GM23248 (cell line): Measurements from ENCODE around the gene FAM174B. TPM values are rescaled to one million over a fixed set of nuclear protein-coding genes. Genes with fewer than 3 reads are reported as not detected.
"Not testable (repeated sequence)": the region's sequence is repeated elsewhere in the genome, so short reads cannot be mapped to it uniquely, and the experiment has no call there.

ENCODE experiments used
- DNase-seq: peaks from one replicate; pipeline ENCODE4 v3.0.0-alpha.2; 2015
- H2AFZ ChIP-seq: fragments of 200-600 bp; sonication (generic); 2 replicates; pipeline ENCODE4 v1.6.1; 2016; ENCODE audit warnings: antibody characterized with exemption
- H3F3A ChIP-seq: fragments of 200-600 bp; sonication (generic); 2 replicates; pipeline ENCODE4 v1.6.1; 2016; ENCODE audit warnings: mild to moderate bottlenecking, antibody characterized with exemption, mixed run types; ENCODE audit not compliant: insufficient read depth
- H3K27ac ChIP-seq: fragments of 200-600 bp; sonication (generic); 2 replicates; pipeline ENCODE4 v1.5.1; 2016; ENCODE audit warnings: mild to moderate bottlenecking
- H3K27me3 ChIP-seq: fragments of 200-600 bp; sonication (generic); replicated peaks from 2 replicates; pipeline ENCODE4 v1.6.1; 2016; ENCODE audit warnings: mild to moderate bottlenecking; ENCODE audit not compliant: insufficient read depth
- H3K36me3 ChIP-seq: fragments of 200-600 bp; sonication (generic); 2 replicates; pipeline ENCODE4 v1.6.1; 2016; ENCODE audit warnings: low read depth, mild to moderate bottlenecking
- H3K4me1 ChIP-seq: fragments of 200-600 bp; sonication (generic); 2 replicates; pipeline ENCODE4 v1.6.1; 2016; ENCODE audit warnings: mild to moderate bottlenecking; ENCODE audit not compliant: insufficient read depth
- H3K4me2 ChIP-seq: fragments of 200-600 bp; sonication (generic); one replicate; pipeline ENCODE4 v1.6.1; 2016; ENCODE audit warnings: mild to moderate bottlenecking; ENCODE audit not compliant: unreplicated experiment
- H3K4me3 ChIP-seq: fragments of 200-600 bp; sonication (generic); 2 replicates; pipeline ENCODE4 v1.5.1; 2016; ENCODE audit warnings: mild to moderate bottlenecking
- H3K79me2 ChIP-seq: fragments of 200-600 bp; sonication (generic); 2 replicates; pipeline ENCODE4 v1.6.1; 2016; ENCODE audit warnings: mild to moderate bottlenecking; ENCODE audit not compliant: insufficient read depth
- H3K9ac ChIP-seq: fragments of 200-600 bp; sonication (generic); 2 replicates; pipeline ENCODE4 v1.6.1; 2016; ENCODE audit warnings: mild to moderate bottlenecking
- H3K9me2 ChIP-seq: fragments of 200-600 bp; sonication (generic); 2 replicates; pipeline ENCODE4 v1.6.1; 2016; ENCODE audit warnings: mixed run types, mild to moderate bottlenecking, moderate library complexity; ENCODE audit not compliant: insufficient read depth
- H3K9me3 ChIP-seq: fragments of 200-600 bp; sonication (generic); one replicate; pipeline ENCODE4 v1.6.1; 2017; ENCODE audit warnings: low read depth
- H4K20me1 ChIP-seq: fragments of 200-600 bp; sonication (generic); 2 replicates; pipeline ENCODE4 v1.6.0; 2016; ENCODE audit not compliant: insufficient read depth
- EZH2 ChIP-seq: fragments of 200-600 bp; sonication (generic); IDR thresholded peaks from 2 replicates; pipeline ENCODE4 v1.6.1; 2018; ENCODE audit warnings: antibody characterized with exemption, mild to moderate bottlenecking; ENCODE audit not compliant: insufficient read depth, poor library complexity, severe bottlenecking
- EZH2phosphoT487 ChIP-seq: fragments of 200-600 bp; sonication (generic); IDR thresholded peaks from 2 replicates; pipeline ENCODE4 v1.6.1; 2018; ENCODE audit warnings: antibody characterized with exemption, moderate library complexity, mild to moderate bottlenecking, low read depth; ENCODE audit not compliant: insufficient read depth
- WGBS, 2 experiments: methylation state at CpG; one replicate each; pipeline ENCODE4 v1.1.6; 2015 to 2017; ENCODE audit warnings: low lambda C conversion rate in 2 of 2, low coverage in 1 of 2; ENCODE audit errors: missing lambda C conversion rate in 2 of 2; 5-methylcytosine and 5-hydroxymethylcytosine counted together
- in situ Hi-C: fragments of 300-500 bp; cut with MboI; formaldehyde crosslinking; loops from 2 replicates; pipeline ENCODE4 v1.15.0; 2020
- polyA plus RNA-seq: library from polyadenylated mRNA; unstranded; fragments of >200 nt; fragmentation: Nextera tagmentation; extraction: Ambion mirVana; gene quantifications from 2 replicates; pipeline ENCODE4 v1.2.1, GENCODE V29; 2016
- total RNA-seq: library from RNA; depleted of rRNA; stranded (reverse); fragments of >200 nt; shearing (Covaris generic); gene quantifications from 2 replicates; pipeline ENCODE4 v1.2.3, GENCODE V29; 2014

The FAM174B gene
- total and polyA plus RNA-seq, 2 experiments from 2014 or later: 1.8 to 4.4 TPM

- Histone ChIP-seq H3K79me2 (no peaks in the 10 kb centered on the region), H3K27me3 (no peaks in the 10 kb centered on the region), H3K27ac (no peak overlapping the region), H3K36me3 (no peaks in the 10 kb centered on the region), H4K20me1 (no peaks in the 10 kb centered on the region), H3K4me1 (no peaks in the 10 kb centered on the region), H3K9ac (no peak overlapping the region), H3K4me3 (no peak overlapping the region), H3K4me2 (no peak overlapping the region), H2AFZ (no peak overlapping the region), H3K9me2 (no peaks in the 10 kb centered on the region), H3F3A (no peaks in the 10 kb centered on the region), H3K9me3 (no peaks in the 10 kb centered on the region)
- no peak for DNase-seq
- in situ Hi-C loops: no loop called here
- 75 to 80% methylated on average over 18 to 20 of the region's 20 CpGs for WGBS, 2 experiments
- TF ChIP-seq EZH2phosphoT487: no peak
- TF ChIP-seq EZH2: no peak
Measured at GRCh38 chr15:92608866-92609700, 46.5 kb downstream of the FAM174B start.

GRCh38 chr15:92606836-92607150 lies 48.8 kb downstream of the FAM174B start:
- H3K4me1 ChIP-seq, H3K4me2 ChIP-seq, H3K9ac ChIP-seq, H3K36me3 ChIP-seq, H3K27ac ChIP-seq, H3K4me3 ChIP-seq, H3K27me3 ChIP-seq, DNase-seq, H3K9me2 ChIP-seq, H3K9me3 ChIP-seq, H3K79me2 ChIP-seq, H2AFZ ChIP-seq, H3F3A ChIP-seq, H4K20me1 ChIP-seq, in situ Hi-C loops: not testable (repeated sequence)
- WGBS, 2 experiments: 77 to 82% methylated on average over 7 to 9 of the region's 15 CpGs

GRCh38 chr15:92606126-92606835 lies 49.3 kb downstream of the FAM174B start:
- Histone ChIP-seq H3K4me2 (no peak overlapping the region), H3K4me3 (no peak overlapping the region), H3K9ac (no peak overlapping the region), H3K27me3 (no peaks in the 10 kb centered on the region), H3K36me3 (no peaks in the 10 kb centered on the region), H3K79me2 (no peaks in the 10 kb centered on the region), H3K27ac (no peak overlapping the region), H3K9me2 (no peaks in the 10 kb centered on the region), H3F3A (no peaks in the 10 kb centered on the region), H4K20me1 (no peaks in the 10 kb centered on the region), H2AFZ (no peak overlapping the region), H3K4me1 (no peaks in the 10 kb centered on the region), H3K9me3 (no peaks in the 10 kb centered on the region)
- WGBS, 2 experiments: 62 to 65% methylated on average over 9 of the region's 9 CpGs
- TF ChIP-seq EZH2phosphoT487: no peak
- no peak for TF ChIP-seq EZH2
- DNase-seq: no peak
- in situ Hi-C loops: no loop called here

GRCh38 chr15:92605225-92605944 lies 50.2 kb downstream of the FAM174B start:
- no peaks in the 10 kb centered on the region for H3K36me3 ChIP-seq
- no peak overlapping the region for H3K4me2 ChIP-seq
- no peak overlapping the region for H2AFZ ChIP-seq
- TF ChIP-seq EZH2phosphoT487 (no peak), EZH2 (no peak)
- WGBS, 2 experiments: 49 to 50% methylated on average over 14 of the region's 14 CpGs
- H3K9ac ChIP-seq: no peak overlapping the region
- H3K27ac ChIP-seq: no peak overlapping the region
- in situ Hi-C loops: no loop called here
- no peaks in the 10 kb centered on the region for H3K27me3 ChIP-seq
- no peaks in the 10 kb centered on the region for H4K20me1 ChIP-seq
- H3K79me2 ChIP-seq: no peaks in the 10 kb centered on the region
- no peak overlapping the region for H3K4me3 ChIP-seq
- DNase-seq: no peak
- no peaks in the 10 kb centered on the region for H3K4me1 ChIP-seq
- H3K9me3 ChIP-seq: no peaks in the 10 kb centered on the region
- H3F3A ChIP-seq: no peaks in the 10 kb centered on the region
- H3K9me2 ChIP-seq: no peaks in the 10 kb centered on the region
